Activated CD4-positive, alpha-beta T cell treated with anti-CD3 and anti-CD28 coated beads for 36 hours (primary cell): Measurements from ENCODE around the gene SCYGR1. TPM values are rescaled to one million over a fixed set of nuclear protein-coding genes. Genes with fewer than 3 reads are reported as not detected.
A peak's percentile ranks its signal among the peaks of the same experiment; 100 is the strongest.

ENCODE experiments used
- ATAC-seq: fragments of 200-7000 bp; cut with Tn5 transposase; one replicate; pipeline ENCODE4 v1.10.0; 2021; ENCODE audit warnings: mild to moderate bottlenecking, moderate library complexity
- CTCF ChIA-PET: fragments of 350-600 bp; sonication (Branson Sonifier 250); formaldehyde crosslinking; loops from one replicate; lab custom pipeline; 2021; ENCODE audit warnings: antibody characterized with exemption; lab: Charles Lee
- POLR2A ChIA-PET: fragments of 350-600 bp; sonication (Branson Sonifier 250); formaldehyde crosslinking; loops from one replicate; lab custom pipeline; 2021; ENCODE audit warnings: antibody characterized with exemption, inconsistent platforms; lab: Charles Lee
- DNase-seq: peaks from one replicate; pipeline ENCODE4 v3.0.0-alpha.2; 2020
- H3K27ac Mint-ChIP-seq: one replicate; pipeline ENCODE4 v1.8.0; 2021; ENCODE audit warnings: mixed read lengths
- H3K27me3 Mint-ChIP-seq: one replicate; pipeline ENCODE4 v1.8.0; 2021; ENCODE audit warnings: mixed read lengths
- H3K36me3 Mint-ChIP-seq: one replicate; pipeline ENCODE4 v1.8.0; 2021; ENCODE audit warnings: low read depth, mixed read lengths
- H3K4me1 Mint-ChIP-seq: one replicate; pipeline ENCODE4 v1.8.0; 2021; ENCODE audit warnings: mixed read lengths
- H3K4me3 Mint-ChIP-seq: one replicate; pipeline ENCODE4 v1.8.0; 2021; ENCODE audit warnings: mild to moderate bottlenecking, moderate library complexity, mixed read lengths
- H3K9me3 Mint-ChIP-seq: one replicate; pipeline ENCODE4 v1.8.0; 2021; ENCODE audit warnings: low read depth, mixed read lengths
- intact Hi-C, 2 experiments: fragments of 100-400 bp; cut with DNase I in 1 of 2; cut with micrococcal nuclease in 1 of 2; formaldehyde crosslinking; loops; one replicate each; pipeline versions ENCODE4 v1.14.2 to v1.15.1; 2022 to 2024; cut with DNase I, micrococcal nuclease
- total RNA-seq, 2 experiments: library from RNA; stranded (reverse); gene quantifications; one replicate each; pipeline ENCODE4 v1.2.3, GENCODE V29; 2021

The SCYGR1 gene
- total RNA-seq, 2 experiments from 2014 or later: not detected

DNA sequence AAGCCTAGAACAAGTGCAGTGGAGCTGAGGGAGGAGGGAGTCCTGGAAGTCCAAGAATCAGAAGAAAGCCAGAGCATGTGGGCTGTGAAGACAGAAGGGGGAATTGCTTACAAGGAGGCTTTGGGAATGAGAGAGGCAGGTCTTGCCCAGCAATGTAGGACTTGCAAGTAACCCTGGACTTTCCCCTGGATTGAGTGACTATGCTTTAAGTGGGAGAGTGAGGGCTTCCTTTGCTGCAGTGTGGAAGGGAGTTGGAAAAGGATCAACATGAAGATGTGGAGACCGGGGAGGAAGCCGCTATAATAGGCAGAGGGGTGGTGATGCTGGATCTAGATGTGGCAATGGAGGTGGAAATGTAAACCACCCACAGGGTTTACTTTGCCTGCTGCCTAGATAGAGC lies 13.8 kb upstream of the SCYGR1 start:
- DNase-seq: no peak
- CTCF ChIA-PET: interaction anchor here (1.1 kb wide), 1 partner anchor 22 kb away, joined by 3 read pairs; the partner anchor contains the start of gene TM4SF20
- POLR2A ChIA-PET: interaction anchor here (0.6 kb wide), 1 partner anchor 10 kb away, joined by 6 read pairs; no protein-coding TSS in a partner anchor
- Mint-ChIP-seq H3K36me3 (no peaks in the 10 kb centered on the region), H3K4me3 (no peak overlapping the region), H3K4me1 (peaks cover 32% of the 10 kb centered on the region), H3K27me3 (peaks cover 3% of the 10 kb centered on the region), H3K9me3 (no peaks in the 10 kb centered on the region), H3K27ac (no peak overlapping the region)
- intact Hi-C loops: loop anchor here in 1 of 2 experiments (10.0 kb wide), 2 partner anchors 163 to 253 kb away; no protein-coding TSS in a partner anchor
- ATAC-seq: no peak

DNA sequence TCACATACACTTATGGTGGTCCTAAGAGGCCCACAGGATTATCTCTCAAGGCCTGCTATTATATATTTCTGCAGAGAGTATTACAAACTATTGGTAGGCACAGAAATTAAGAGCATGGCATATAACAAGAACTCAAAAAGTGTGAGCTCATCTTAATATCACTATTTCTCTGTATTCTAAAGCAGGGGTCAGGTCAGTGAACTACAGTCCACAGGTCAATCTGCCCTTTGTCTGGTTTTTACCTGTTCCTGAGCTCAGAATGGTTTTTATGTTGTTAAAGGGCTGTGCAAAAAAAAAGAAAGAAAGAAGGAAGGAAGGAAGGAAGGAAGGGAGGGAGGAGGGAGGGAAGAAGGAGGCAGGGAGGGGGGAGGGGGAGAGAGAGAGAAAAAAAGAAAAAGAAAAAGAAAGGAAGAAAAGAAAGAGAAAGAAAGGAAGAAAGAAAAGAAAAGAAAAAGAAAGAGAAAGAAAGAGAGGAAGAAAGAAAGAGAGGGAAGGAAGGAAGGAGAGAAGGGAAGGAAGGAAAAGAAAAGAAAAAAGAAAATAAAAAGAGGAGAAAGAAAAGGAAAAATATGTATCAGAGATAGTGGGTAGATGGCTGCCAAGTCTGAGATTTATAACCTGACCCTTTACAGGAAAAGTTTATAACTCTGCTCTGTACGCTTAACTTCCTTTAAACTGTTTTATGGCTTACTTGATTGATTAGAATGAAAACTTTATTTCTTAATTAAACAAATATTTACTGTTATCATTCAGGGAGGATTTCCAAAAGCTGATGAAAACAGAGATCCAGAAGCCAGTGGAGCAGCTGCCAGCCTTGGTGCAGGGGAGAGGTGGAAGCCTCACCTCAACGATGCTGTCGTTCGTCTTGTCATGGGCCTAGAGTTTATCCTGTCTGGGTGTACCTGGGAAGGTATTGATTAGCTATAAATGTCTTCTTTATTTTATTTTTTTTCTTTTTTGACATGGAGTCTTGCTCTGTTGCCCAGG lies 11.2 kb upstream of the SCYGR1 start:
- H3K4me1 Mint-ChIP-seq: peaks cover 13% of the 10 kb centered on the region
- peaks cover 3% of the 10 kb centered on the region for H3K27me3 Mint-ChIP-seq
- intact Hi-C loops: no loop called here
- ChIA-PET POLR2A (no interaction called here), CTCF (interaction anchor here (0.6 kb wide), 1 partner anchor 609 kb away, joined by 3 read pairs; no protein-coding TSS in a partner anchor)
- no peak overlapping the region for H3K4me3 Mint-ChIP-seq
- DNase-seq (no peak), ATAC-seq (no peak)
- H3K9me3 Mint-ChIP-seq: no peaks in the 10 kb centered on the region
- H3K36me3 Mint-ChIP-seq: no peaks in the 10 kb centered on the region
- H3K27ac Mint-ChIP-seq: no peak overlapping the region

DNA sequence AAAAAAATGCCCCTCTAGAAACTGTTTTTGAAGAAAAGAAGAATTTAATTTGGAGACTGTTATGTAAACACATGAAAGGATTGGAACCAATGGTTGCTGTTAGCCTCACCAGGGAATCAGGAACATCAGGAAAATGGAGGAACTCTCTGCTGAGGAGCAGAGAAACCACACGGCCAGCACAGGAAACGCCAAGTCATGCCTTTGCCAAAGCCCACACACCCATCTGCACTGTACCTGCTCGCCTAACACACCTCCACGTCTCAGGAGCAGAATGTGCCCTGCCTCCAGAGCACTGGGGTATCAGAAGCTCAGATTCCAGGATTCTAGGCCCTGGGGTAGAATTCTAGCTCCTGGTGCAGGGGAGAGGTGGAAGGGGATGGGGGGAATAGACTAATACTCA lies 9.8 kb upstream of the SCYGR1 start:
- peaks cover 3% of the 10 kb centered on the region for H3K27me3 Mint-ChIP-seq
- H3K4me3 Mint-ChIP-seq: no peak overlapping the region
- no peak for ATAC-seq
- peaks cover 9% of the 10 kb centered on the region for H3K4me1 Mint-ChIP-seq
- DNase-seq: no peak
- H3K9me3 Mint-ChIP-seq: no peaks in the 10 kb centered on the region
- H3K36me3 Mint-ChIP-seq: no peaks in the 10 kb centered on the region
- intact Hi-C loops: no loop called here
- H3K27ac Mint-ChIP-seq: peak overlapping the region; percentile 29
- ChIA-PET POLR2A (no interaction called here), CTCF (interaction anchor here (0.5 kb wide), 1 partner anchor 627 kb away, joined by 3 read pairs; no protein-coding TSS in a partner anchor)

DNA sequence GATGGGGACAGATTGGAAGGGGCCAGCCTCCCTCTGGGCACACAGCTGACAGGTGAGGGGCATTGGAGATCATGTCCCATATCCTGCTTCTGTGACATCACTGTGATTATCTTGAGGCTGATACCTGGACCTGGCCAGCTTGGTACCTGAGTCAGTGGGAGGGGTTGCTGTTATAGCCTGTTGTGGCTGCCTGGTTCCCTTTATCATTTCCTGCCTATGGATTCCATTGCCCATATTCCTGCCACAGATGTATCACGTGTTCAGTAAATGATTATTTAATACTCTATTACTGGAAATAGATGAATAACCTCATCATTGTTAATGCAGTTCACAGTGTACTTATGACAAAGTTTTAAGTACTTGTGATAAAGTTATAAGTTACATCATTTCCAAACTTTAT lies 7.8 kb upstream of the SCYGR1 start:
- ATAC-seq: no peak
- intact Hi-C loops: no loop called here
- POLR2A ChIA-PET: no interaction called here
- Mint-ChIP-seq H3K4me1 (peaks cover 6% of the 10 kb centered on the region), H3K27ac (no peak overlapping the region), H3K4me3 (no peak overlapping the region), H3K27me3 (no peaks in the 10 kb centered on the region), H3K36me3 (no peaks in the 10 kb centered on the region), H3K9me3 (no peaks in the 10 kb centered on the region)
- CTCF ChIA-PET: no interaction called here
- no peak for DNase-seq

DNA sequence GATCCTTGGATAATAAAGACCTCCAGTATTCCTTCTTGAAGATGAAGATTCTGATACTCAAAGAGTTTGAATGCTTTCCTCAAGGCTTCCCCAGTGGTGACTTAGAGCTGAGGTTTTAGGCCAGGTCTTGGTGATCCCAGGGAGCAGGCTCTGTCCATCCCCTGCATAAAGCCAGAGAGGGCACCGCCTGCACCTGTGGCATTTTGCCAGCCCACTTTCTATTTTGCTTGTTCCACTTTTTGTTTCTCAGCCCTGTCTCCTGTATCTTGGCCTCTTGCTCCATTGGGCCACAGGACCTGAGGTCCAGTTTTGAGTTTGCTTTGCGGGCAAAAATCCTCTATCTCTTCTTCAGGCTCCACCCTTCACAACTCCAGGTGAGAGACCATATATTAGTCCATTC lies 6.7 kb upstream of the SCYGR1 start:
- intact Hi-C loops: no loop called here
- CTCF ChIA-PET: interaction anchor here (0.7 to 1.8 kb wide), 2 partner anchors 11 to 16 kb away, joined by 3 to 5 read pairs; no protein-coding TSS in a partner anchor
- Mint-ChIP-seq H3K27ac (no peak overlapping the region), H3K36me3 (no peaks in the 10 kb centered on the region), H3K27me3 (no peaks in the 10 kb centered on the region), H3K9me3 (no peaks in the 10 kb centered on the region), H3K4me3 (no peak overlapping the region), H3K4me1 (peaks cover 6% of the 10 kb centered on the region)
- DNase-seq: no peak
- POLR2A ChIA-PET: no interaction called here
- ATAC-seq: no peak

DNA sequence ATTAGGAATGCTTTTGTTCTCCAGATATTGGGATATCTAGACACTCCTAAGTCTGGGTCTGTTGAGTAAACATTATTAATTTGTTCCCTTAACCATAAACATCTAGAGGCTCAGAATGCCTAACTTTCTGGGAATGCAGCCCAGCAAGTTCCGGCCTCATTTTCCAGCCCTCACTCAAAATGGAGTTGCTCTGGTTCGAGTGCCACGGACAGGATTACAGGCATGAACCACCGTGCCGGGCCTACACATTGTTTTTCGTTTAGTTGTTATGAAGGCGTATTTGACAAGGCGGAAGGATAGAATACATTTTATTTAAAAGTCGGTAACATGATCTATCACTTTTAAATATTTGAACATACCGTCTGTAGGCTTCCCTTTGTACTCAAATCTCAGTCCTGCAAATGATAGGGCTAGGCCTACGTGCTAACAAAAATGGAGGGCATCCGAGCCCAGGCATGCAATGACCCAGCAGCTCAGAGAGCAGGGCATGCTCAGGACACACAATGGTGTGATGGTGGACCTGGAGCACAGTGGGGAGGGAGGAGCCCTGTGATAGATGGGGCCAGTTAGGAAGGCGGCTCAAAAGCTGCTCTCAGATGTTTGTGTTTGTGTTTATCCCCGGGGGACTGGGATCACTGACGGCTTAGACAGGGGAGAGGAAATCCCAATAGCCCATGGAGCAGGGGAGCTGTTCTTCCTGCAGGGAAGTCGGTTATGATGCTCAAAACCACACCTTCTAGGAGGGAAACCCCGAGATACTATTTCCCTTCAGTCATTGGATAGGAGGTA lies 2.9 kb upstream of the SCYGR1 start:
- intact Hi-C loops: no loop called here
- Mint-ChIP-seq H3K27ac (no peak overlapping the region), H3K9me3 (no peaks in the 10 kb centered on the region), H3K4me3 (no peak overlapping the region), H3K36me3 (no peaks in the 10 kb centered on the region), H3K4me1 (peaks cover 7% of the 10 kb centered on the region), H3K27me3 (no peaks in the 10 kb centered on the region)
- POLR2A ChIA-PET: no interaction called here
- DNase-seq (no peak), ATAC-seq (no peak)
- CTCF ChIA-PET: interaction anchor here (0.6 kb wide), 1 partner anchor 19 kb away, joined by 3 read pairs; no protein-coding TSS in a partner anchor

DNA sequence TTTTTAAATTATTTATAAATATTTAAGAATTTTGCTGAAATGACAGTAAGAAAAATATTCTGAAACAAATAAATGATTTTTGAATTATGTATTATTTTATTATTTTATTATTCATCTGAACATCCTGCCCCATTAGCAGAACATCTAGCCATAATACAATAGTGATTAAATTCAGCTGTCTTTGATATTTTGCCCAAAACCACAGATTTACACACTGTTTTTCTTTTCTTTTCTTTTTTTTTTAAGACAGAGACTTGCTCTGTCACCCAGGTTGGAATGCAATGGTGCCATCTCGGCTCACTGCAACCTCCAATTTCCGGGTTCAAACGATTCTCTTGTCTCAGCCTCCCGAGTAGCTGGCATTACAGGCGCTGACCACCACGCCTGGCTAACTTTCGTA lies 1.9 kb upstream of the SCYGR1 start:
- intact Hi-C loops: no loop called here
- ATAC-seq: no peak
- H3K36me3 Mint-ChIP-seq: no peaks in the 10 kb centered on the region
- H3K9me3 Mint-ChIP-seq: no peaks in the 10 kb centered on the region
- H3K27me3 Mint-ChIP-seq: peaks cover 2% of the 10 kb centered on the region
- H3K4me3 Mint-ChIP-seq: no peak overlapping the region
- peaks cover 7% of the 10 kb centered on the region for H3K4me1 Mint-ChIP-seq
- DNase-seq: no peak
- ChIA-PET POLR2A (no interaction called here), CTCF (no interaction called here)
- no peak overlapping the region for H3K27ac Mint-ChIP-seq

DNA sequence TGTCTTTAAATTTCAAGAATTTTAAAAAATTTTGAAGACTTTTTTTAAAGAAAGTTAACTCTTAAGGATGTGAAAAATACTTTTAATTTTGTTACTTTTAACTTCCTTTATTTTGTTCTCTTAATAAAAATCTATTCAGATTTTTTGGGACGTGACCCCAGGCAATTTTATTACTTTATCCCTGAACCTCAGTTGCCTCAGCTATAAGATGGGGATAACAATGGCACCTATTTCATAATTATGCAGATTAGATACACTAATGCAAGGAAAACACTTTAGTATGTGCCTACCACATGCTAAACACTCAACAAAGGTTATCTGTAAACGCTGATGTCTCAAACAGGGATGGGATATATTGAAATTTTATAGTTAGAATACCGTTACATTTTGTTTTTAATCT lies 1.5 kb upstream of the SCYGR1 start:
- H3K9me3 Mint-ChIP-seq: no peaks in the 10 kb centered on the region
- POLR2A ChIA-PET: no interaction called here
- DNase-seq: no peak
- H3K4me1 Mint-ChIP-seq: peaks cover 7% of the 10 kb centered on the region
- CTCF ChIA-PET: no interaction called here
- no peak for ATAC-seq
- H3K27me3 Mint-ChIP-seq: peaks cover 3% of the 10 kb centered on the region
- intact Hi-C loops: no loop called here
- H3K27ac Mint-ChIP-seq: no peak overlapping the region
- no peaks in the 10 kb centered on the region for H3K36me3 Mint-ChIP-seq
- H3K4me3 Mint-ChIP-seq: no peak overlapping the region

DNA sequence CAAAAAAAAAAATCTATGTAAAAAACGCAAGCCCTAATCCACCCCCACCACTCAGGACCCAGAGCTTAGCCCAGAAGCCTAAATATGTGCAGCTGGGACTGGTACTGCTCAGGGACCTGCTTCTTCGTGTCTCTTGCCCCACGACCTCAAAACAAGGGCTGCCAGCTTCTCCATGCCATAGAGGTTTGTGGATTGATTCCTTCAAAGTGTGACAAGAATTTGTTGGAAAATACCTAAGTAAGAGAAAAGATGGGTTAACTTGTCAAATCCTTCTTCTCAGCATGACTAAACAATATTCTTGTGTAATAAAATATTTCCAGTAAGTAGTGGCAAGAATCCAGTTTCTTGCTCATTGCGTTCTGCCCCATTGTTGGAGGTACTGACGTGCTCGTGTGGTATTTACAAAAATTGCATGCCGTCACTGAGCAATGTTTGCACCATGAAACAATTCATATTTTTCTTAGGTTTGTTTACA lies 825 bp upstream of the SCYGR1 start:
- no peak for ATAC-seq
- CTCF ChIA-PET: no interaction called here
- H3K36me3 Mint-ChIP-seq: no peaks in the 10 kb centered on the region

DNA sequence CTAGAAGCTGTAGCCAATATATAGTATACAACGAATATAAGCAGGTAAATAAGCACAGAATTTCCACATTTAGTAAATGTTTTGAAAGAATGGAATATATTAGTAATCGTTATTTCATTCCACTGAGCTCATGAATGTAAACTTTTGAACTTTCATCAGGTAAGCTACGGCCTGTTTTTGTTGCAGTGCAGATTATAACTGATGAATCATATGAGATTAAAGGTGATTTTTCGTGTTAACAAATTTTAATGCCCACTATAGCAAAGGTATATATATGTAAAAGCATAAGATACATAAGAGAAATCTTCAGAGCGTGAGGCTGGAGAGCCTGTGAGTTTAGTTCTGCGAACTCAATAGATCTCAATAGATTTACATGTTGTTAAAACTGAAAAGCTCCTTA lies 1.1 kb downstream of the SCYGR1 start:
- DNase-seq (no peak), ATAC-seq (no peak)
- Mint-ChIP-seq H3K27ac (no peak overlapping the region), H3K27me3 (peaks cover 3% of the 10 kb centered on the region), H3K4me1 (peaks cover 23% of the 10 kb centered on the region), H3K9me3 (peaks cover 9% of the 10 kb centered on the region), H3K36me3 (no peaks in the 10 kb centered on the region), H3K4me3 (no peak overlapping the region)
- intact Hi-C loops: no loop called here
- CTCF ChIA-PET: interaction anchor here (0.9 to 1.4 kb wide), 4 partner anchors 10 to 134 kb away, joined by 3 to 6 read pairs (median 4); no protein-coding TSS in a partner anchor
- POLR2A ChIA-PET: no interaction called here

More for the DNA sequence above, 825 bp upstream of the SCYGR1 start:
- Mint-ChIP-seq H3K27ac (no peak overlapping the region), H3K27me3 (peaks cover 3% of the 10 kb centered on the region), H3K4me1 (peaks cover 9% of the 10 kb centered on the region), H3K4me3 (no peak overlapping the region), H3K9me3 (no peaks in the 10 kb centered on the region)
- DNase-seq: no peak
- POLR2A ChIA-PET: no interaction called here
- intact Hi-C loops: no loop called here

DNA sequence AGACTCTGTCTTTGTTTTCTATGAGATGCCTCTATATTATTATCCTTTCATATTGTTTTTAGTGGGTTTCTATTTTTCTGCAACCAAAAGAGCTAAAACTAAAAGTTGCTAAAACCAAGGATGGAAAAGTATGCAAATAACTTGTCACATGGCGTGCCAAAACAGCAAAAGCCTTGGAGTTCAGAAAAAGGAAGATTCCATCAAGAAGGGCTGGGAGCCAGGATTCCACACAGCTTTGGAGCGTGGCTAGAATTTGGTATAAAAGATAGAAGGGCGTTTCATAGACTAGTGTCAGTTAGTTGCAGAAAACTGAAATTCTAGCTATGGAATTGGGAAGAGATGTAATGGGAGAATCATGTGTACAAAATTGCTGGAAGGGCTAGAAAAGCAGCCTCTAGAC lies 4.1 kb downstream of the SCYGR1 start:
- Mint-ChIP-seq H3K4me3 (no peak overlapping the region), H3K27me3 (peaks cover 3% of the 10 kb centered on the region), H3K27ac (no peak overlapping the region), H3K36me3 (no peaks in the 10 kb centered on the region), H3K9me3 (peaks cover 11% of the 10 kb centered on the region), H3K4me1 (peaks cover 26% of the 10 kb centered on the region)
- ChIA-PET CTCF (no interaction called here), POLR2A (no interaction called here)
- no peak for DNase-seq
- intact Hi-C loops: no loop called here
- ATAC-seq: no peak
